T1000 (cell line): ENCODE data around the gene WWC1.
"Not testable (repeated sequence)": the region's sequence is repeated elsewhere in the genome, so short reads cannot be mapped to it uniquely, and the experiment has no call there.

Source experiments
- DNase-seq: peaks from one replicate; lab custom pipeline; 2025; ENCODE audit warnings: mixed read lengths; lab: John Stamatoyannopoulos, UW

WWC1 gene

DNA sequence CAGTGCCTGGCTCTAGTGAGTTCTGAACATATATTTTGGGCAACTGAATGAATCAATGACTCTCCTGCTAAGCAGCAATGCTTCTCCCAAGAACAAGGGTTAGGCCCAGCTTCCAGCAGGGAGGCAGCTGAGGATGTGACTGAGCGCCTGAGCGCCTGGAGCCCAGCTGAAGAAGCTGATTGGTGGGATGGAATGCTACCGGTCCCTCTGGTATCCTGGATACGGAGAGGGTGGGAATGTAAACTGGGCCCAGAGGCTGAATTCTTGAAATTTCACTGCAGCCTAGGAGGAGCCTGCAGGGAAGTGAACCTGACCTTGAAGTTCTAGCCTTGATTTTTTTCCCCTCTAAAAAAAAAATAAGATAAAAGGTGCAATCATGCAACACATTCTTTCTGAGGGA is 43.2 kb downstream of the WWC1 start:
- DNase-seq = no peak

DNA sequence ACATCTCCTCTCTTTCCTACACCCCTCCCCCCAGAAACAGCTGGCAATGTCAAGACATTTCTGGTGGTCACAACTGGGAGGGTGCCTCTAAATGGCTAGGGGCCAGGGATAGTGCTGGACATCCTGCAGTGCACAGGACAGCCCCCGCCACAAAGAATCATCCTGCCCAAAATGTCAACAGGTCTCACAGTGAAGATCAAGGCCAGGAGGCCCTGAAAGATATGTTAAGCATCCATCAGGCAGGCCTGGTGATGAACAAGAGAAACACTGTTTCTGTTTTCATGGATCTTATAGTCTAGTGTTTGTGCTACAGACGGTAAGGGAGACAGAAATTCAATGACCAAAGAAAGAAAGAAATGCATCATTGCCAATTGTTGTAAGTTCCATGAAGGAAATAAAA is 45.9 kb downstream of the WWC1 start:
- DNase-seq = no peak

DNA sequence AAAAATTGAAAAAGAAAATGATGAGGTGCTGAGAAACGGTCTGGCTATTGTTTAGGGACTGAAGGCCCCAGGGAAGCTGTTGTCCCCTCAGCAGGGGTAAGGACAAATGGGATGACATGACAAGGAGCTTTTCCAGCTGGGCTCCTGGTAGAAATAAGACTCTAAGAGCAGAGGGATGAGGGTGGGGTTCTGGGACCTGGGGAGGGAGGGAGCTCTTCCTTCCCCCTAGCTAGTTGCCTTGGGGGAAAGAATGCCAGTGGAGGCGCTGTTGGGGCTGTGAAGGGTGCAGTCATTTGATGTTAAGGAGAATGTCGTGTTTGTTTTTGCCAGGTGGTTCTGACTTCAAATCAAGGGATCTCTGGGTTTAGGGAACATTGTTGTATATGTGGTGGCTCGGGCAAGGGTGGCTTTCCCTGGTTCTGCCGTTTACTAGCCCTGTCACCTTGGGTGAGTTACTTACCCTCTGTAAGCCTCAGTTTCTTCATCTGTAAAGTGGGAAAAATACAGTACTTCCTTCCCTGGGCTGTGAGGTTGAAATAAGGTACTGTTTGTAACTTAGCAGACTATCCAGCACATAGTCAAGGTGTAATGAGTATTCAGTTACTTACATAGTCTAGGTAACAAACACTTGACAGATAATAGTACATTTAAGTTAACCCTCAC is 47.8 kb downstream of the WWC1 start:
- no peak for DNase-seq

DNA sequence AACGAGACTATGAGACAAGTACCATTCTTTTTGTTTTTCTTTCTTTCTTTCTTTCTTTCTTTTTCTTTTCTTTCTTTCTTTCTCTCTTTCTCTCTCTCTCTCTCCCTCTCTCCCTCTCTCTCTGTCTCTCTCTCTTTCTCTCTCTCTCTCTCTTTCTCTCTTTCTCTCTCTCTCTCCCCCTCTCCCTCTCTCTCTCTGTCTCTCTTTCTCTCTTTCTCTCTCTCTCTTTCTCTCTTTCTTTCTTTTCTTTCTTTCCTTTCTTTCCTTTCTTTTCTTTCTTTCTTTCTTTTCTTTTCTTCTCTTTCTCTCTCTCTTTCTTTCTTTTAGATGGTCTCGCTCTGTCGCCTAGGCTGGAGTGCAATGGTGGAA is 48.3 kb downstream of the WWC1 start:
- DNase-seq = not testable (repeated sequence)

DNA sequence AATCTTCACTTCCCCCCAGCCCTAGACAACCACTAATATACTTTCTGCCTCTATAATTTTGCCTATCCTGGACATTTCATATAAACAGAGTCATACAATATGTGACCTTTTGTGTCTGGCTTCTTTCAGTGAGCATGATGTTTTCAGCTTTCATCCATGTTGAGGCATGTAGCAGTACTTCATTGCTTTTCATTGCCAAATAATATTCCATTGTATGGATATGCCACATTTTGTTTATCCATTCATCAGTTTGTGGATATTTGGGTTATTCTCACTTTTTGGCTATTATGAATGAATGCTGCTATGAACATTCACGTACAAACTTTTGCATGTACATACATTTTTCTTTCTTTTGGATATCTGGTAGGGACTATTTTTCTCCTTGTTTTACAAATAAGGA is 49.0 kb downstream of the WWC1 start:
- no peak for DNase-seq

DNA sequence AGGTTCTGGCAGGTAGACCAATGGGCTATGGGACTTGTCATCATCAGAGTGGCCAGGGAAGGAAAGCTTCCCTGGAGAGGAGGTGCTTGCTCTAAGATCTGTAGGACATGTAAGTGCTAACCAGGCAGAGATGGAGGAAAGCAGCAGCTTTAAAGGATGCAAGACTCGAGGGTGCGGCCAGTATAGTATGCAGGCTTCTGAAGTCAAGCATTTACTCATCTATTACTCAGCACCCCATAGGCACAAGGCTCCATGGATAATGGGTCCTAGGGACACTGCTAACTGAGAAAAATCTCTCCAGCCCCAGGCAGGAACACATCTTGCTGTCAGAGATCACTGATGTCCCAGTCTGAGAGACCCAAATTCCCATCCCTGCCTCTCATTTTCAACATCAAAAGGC is 49.7 kb downstream of the WWC1 start:
- DNase-seq = no peak

DNA sequence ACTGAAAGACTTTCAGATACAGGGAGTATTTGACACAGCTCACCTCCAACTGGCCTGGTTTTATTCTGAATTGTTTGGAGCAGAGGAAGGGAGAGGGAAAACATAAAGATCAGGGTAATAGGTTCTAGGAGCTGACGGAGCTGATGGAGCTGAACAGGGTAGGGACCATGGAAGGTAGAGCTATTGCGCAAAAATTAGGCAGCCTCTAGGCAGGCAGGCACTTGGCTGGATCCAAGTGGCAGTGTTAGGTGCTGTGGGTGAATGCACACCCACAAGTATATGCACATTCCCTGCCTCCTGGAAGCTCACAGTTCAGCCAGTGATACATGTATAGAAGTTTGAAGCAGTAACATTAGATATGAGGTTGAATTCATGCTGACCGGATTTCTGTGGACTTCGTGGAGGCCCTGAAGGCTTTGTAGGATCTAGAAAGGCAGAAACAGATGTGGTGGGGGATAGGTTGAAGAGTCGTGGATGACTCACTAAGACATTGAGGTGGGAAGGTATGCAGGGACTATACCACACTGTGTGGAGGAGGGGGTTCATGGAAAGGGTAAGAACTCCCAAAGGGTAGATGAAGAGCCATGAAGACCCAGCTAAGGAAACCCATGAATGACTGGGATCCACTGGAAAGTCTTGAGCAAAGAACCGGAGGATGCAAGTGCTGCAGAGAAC is 50.8 kb downstream of the WWC1 start:
- no peak for DNase-seq

DNA sequence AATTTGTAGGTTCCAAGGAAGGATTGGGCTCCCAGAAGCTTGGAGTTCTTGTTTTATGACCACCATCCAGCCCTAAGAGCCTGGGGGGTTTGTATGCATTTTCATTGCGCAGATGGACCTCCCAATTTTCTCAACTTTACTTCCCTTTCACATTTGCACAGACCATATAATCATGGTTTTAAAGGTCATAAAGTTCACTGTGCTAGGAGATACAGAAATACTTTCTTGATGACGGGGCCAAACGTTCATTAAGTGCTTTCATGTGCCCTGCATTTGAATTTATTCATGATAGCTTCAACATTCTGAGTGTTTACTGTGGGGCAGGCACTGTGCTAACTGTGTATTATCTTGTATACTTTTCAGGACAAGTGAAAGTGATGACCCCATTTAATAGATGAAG is 51.5 kb downstream of the WWC1 start:
- no peak for DNase-seq

DNA sequence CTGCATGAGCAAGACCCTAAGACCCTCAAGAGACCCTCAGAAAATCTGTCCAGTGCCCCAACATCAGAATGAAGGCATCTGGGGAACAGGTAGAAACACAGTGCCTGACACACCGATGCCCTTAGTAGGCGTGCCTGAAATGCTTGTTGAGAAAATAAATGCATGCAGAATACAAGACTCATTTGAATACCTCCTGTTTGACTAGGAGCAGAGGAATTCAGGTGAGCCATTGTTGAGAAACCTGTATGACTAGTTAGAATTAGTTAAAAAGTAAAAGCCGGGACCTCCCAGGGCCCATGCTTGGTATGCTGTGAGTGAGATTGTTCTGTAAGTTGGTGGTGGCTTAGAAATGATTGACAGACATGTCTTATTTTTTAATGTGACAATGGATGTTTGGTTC is 55.0 kb downstream of the WWC1 start:
- no peak for DNase-seq

DNA sequence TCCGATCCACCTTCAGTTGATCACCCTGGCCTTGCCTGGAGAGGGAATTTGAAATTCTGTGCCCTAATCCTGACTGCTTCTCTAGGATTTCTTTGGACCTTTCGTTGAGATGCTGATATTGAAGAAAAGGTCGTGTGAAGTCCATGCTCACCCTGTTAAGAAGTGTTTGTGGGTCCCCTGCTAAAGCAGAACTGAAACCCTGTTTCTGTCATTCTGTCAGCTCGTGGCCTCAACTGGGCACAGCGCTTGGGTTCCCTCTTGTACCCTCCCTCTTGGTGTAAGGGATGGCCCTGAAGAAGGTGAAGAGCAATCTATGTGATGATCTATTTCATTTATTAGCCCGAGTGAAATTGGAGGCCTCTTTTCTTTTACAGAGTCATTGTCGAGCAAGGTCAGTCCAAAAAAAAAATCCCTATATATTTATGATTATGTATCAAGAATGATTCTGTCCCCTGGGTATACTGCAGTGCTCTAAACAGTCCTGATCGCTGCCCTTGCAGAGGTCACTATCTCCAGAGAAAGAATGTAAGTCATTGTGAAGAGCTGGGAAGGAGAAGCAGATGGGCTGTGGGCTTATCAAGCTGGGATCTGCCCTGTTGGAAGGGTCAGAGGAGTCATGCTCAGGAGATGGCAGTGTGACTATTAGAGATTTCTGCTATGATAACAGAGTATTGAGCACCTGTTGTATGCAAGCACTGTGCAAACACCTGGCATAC is 56.1 kb downstream of the WWC1 start:
- no peak for DNase-seq

DNA sequence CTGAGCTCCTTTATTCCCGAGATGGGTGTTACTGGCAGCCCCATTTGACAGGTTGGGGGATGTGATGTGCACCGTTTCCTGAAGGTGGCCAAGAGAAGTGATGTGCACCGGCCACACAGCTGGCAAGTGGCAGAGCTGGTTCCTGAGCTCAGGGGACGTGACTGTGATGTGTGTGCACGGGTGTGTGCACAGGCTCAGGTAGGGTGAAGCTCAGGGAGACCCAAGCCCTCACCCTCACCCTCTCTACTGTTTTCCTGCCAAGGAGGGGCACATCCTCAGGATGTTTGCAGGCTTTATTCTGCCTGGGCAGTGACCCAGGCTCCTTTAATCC is 56.6 kb downstream of the WWC1 start:
- no peak for DNase-seq

DNA sequence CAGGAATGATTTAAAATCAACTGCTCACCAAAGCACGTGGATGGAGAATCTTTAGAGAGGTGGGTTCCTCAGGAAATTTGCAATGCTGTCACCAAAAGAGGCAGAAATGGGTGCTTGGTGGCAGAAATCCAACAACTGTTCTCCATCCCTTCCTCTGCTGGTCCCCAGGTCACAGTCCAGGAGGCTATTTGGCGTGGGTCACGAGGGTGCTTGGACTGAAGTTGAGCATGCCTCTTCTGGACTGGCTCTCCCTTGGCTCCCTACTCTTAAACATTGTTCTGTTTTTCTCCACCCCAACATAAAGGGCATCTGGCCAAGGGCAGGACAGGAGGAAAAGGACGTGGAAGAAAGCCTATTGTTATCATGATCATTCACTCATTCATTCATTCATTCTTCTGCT is 58.9 kb downstream of the WWC1 start:
- no peak for DNase-seq

DNA sequence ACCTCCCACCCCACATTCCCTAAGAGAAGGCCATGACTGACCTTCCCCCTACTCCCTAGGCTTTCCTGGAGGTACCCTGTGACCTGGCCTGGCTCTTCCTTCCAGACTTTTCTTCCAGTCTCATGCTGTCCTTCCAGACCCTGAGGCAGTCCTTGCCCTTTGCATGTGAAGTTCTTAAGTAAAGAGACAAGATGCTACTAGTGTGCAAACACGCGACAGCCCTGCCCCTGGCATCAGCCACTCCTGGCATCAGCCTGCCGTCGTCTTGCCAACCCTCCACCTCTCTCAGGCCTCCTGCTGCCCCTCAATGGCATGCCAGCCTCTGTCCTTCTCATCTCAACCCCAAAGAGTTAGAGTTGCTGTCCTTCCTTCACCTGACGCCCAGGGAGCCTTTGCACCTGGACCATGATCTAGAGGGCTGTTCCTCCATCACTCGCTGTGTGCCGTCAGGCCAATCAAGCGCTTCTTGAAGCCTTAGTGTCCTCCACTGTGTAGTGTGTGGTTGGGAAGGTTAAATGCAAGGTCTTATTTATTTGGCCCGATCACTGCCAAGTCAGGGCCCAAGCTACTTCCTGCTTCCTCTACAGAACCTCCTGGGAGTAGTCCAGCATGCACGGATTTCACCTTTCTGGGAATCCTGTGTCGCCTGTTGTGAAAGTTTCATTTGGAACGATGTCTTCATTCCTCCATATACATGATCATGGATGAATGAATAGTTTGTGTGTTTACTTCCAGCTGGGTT is 61.9 kb downstream of the WWC1 start:
- no peak for DNase-seq

DNA sequence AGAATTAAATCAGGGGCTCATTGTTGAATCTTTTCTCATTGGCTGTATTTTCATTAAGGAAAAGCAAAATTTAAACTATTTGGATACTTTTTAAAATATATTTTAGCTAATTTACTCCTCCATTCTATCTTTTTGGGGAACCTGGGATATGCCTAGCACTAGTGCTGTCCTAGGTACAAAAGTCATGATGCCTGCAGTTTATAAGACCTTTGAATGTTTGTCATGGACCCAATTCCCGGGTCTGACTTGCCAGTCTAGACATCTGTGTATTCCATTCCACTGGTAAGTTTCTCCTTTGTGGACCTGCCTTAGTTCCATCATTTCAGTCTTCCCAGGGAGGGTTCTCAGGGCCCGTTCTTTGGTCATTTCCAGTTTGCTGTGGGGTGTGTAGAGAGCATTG is 63.0 kb downstream of the WWC1 start:
- no peak for DNase-seq

DNA sequence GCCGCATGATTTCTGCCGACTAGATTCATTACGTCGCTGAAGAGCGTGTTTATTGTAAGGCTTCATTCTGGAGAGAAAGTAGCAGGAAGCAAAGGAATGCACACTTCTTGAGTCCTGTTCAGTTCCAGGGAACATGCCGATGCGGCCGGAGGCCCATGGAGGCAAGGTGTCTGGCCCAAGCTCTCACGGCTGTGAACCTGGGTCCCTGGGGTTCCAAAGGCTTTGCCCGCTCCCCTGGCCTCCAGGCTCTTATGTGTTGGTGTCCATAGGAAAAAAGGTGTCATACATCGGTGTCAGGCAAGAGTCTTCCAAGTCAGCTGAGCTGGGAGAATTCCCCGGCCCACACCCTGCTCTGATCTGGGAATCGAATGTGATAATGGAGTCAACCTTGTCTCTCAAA is 64.7 kb downstream of the WWC1 start:
- no peak for DNase-seq

DNA sequence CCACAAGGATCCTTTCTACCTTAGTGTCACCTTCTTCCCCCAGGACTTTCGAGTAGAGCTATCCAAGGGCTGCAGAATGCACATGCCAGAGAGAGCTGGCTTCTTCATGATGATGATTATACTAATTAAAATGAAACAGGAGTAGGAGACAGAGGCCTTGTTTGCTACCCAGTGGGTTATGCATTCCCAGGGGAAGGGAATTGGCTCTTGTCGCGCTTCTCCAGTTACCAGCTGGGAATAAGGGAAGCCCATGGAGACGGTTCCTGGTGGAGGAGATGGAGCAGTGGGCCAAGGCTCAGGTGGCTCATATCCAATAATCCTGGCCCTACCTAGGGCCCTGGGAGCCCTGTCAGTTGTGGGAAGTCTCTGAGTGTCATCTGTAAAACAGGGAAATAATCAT is 65.1 kb downstream of the WWC1 start:
- no peak for DNase-seq

DNA sequence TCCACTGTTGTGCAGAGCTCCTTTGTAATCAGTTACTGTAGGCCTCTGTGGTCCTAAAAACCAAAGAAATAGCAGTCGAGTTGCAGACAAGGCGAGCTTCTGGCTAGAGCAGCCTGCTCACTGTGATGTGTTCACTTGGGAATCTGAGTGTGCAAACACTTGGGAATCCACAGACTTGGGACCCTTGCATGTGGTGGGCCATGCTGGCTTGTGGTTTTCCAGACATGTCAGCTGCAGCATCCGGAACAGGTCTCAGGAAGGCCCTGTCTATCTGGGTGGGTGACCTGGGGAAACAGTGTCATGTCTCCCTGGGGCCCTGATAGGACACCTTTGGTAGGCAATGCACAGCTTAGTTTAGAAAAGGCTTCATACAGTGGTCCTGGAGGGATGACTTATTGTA is 66.4 kb downstream of the WWC1 start:
- DNase-seq = no peak

DNA sequence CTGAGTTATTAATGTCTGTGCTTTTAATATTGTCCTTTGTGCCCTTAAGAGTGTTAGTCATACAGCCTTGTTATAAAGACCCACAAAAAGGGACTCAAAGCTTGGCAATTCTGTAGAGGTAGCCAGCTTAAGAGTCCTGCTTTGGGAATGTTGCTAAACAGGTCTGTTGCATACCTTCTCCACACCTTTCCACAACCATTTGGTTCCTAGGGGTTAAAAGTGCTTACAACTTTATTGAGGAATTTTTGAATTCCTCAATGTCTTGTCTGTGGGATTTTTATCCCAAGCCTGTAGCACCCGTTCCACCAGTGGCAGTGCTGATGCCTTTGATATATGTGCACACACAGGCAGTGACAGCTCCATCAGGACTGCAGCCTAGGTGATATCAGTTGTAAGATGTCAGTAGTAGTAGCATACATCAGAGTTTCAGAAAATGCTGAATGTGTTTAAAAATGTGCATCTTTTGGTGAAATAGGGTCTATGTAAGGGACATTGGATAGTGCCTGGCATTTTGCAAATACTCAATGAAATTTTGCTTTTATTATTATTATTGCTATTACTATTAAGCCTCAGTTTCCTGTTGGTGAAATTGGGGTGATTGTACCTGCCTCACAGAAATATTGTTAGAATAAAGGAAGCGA is 68.5 kb downstream of the WWC1 start:
- no peak for DNase-seq

DNA sequence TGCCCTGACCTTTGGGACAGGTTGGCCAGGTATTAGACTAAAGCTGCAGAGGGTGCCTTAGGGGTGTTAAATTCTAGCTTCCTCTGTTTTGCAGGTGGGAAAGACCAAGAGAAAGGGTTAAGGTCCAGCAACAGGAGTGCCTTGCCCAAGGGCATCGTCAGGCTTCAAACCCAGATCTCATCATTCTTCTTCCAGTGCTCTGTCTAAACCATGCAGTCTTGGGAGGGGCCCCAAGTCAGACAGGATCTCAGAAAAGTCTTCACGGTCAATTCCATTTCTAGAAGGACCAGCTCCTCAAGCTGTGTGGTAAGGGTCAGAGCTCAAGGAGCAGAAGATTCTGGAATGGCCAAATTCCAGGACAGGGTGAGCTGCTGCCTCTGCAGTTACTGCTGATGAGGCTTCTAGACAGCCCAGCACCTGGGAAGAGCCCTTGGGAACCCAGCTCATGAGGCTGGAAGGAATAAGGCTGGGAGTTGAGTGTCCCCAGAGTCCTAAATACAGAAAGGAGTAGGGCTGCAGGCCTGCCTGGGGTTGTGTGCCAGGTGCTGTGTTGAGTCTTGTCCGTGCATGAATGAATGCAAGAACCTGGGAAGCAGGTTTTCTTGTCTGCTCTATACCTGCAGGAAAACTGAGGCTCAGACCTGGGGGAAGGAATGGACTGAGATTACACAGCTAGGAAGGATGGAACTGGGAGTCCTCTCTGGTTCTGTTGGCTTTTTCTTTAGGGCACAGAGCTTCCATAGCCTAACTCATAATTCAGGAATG is 69.3 kb downstream of the WWC1 start:
- no peak for DNase-seq

DNA sequence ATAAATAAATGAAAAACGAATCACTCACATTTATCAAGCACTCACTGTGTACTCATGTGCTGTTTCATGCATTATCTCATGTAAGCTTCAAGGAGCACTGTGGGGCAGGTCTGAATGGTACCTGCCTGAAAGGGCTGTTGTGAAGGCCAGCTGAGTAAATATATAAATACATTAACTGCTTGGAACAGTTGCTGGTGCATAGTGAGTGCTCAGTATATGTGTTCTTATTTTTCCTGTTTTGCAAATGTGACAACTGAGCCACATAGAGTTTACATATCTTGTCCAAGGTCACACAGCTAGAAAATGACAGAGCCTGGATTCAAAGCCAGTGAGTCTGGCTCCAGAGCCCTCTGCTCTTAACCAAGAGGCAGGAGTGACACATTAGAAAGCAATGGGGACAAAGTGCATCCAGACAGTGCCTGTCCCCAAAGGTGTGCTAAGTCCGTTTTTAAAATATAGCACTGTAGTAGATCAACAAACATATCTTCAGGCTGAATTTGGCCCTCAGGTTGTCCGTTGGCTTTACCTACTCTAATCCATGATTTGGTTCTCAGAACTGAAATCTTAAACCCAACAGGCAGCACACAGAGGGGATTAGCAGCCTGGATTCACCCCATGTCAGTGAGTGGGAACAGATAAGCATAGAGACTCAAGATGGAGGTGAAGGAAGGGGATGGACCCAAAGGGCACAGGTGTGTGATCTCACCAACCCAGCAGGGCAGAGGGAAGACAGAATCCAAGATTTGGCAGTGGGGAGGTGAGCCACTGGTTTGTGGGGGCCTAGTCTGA is 70.8 kb downstream of the WWC1 start:
- DNase-seq = no peak

DNA sequence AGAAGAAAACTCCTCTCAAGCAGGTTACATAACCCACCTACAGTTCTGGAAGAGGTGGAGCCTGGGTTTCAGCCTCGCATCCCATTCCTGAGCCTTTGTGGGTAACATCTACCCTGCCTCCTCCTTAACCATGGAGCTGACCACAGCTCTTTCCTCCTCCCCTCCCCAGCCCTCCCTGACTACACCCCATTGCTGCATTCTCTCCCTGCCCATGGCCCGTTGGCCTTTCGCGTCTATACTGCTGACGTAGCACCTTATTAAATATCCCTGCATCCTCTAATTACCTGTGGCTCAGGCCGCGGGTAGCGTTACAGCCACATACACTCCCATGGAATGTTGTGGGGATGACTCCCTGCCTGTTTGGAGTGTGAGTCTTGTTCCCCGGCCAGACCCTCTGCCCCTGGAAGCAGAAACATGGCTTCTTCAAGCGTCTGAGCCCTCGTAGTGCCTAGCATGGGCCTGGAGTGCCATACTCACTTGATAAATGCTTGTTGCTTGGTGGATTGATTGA is 72.8 kb downstream of the WWC1 start:
- DNase-seq = peak; percentile 23
